ENCODE data around the gene SCEL.

SCEL gene

DNA sequence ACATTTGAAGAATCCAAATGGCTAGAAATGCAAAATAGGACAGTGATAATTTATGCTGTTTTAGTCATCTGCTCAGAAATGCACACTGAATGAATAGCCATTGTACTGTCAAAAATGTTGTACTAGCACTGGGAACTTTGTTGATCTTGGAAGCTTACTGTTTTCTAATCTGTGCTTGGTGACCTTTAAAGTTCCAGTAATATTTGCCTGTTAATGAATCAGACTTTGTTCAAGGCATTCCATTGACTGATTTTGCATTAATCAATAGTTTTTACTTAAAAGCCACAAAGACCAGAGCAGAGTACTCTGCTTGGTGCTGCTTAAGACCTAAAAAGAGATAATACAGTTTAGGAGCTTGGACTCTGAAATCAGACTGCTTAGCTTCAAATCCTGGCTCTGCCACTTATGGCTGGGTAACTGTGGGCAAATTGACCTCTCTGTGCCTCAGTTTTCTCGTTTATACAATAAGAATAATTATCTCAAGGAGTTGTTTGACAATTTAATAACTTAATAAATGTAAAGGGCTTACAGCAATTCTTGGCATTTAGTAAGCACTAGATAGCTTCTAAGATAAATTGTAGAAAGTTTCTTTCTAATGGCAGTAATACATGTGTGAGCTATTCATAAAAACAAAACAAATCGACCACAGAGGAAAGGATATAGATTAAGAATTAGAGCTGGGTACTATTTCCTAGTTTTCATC is 157.4 kb downstream of the SCEL start:
- DNase-seq (ENCODE audit: low read depth in 1 of 2, low spot score in 1 of 2) = no peak
- no peak overlapping the region for H3K27ac ChIP-seq (replicated peaks)
- TF ChIP-seq, protein P1, sequence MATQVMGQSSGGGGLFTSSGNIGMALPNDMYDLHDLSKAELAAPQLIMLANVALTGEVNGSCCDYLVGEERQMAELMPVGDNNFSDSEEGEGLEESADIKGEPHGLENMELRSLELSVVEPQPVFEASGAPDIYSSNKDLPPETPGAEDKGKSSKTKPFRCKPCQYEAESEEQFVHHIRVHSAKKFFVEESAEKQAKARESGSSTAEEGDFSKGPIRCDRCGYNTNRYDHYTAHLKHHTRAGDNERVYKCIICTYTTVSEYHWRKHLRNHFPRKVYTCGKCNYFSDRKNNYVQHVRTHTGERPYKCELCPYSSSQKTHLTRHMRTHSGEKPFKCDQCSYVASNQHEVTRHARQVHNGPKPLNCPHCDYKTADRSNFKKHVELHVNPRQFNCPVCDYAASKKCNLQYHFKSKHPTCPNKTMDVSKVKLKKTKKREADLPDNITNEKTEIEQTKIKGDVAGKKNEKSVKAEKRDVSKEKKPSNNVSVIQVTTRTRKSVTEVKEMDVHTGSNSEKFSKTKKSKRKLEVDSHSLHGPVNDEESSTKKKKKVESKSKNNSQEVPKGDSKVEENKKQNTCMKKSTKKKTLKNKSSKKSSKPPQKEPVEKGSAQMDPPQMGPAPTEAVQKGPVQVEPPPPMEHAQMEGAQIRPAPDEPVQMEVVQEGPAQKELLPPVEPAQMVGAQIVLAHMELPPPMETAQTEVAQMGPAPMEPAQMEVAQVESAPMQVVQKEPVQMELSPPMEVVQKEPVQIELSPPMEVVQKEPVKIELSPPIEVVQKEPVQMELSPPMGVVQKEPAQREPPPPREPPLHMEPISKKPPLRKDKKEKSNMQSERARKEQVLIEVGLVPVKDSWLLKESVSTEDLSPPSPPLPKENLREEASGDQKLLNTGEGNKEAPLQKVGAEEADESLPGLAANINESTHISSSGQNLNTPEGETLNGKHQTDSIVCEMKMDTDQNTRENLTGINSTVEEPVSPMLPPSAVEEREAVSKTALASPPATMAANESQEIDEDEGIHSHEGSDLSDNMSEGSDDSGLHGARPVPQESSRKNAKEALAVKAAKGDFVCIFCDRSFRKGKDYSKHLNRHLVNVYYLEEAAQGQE (IDR thresholded peaks at IDR 0.05; ENCODE audit: insufficient replicate concordance, low read depth) = no peak
- TF ChIP-seq GABPA (IDR thresholded peaks at IDR 0.05; ENCODE audit: low read depth) (no peak), SPI1 (IDR thresholded peaks at IDR 0.05; ENCODE audit: borderline replicate concordance, low read depth) (no peak), POLR2AphosphoS5 (IDR thresholded peaks at IDR 0.05; ENCODE audit: low read depth) (no peak)
- TF ChIP-seq, protein P2, sequence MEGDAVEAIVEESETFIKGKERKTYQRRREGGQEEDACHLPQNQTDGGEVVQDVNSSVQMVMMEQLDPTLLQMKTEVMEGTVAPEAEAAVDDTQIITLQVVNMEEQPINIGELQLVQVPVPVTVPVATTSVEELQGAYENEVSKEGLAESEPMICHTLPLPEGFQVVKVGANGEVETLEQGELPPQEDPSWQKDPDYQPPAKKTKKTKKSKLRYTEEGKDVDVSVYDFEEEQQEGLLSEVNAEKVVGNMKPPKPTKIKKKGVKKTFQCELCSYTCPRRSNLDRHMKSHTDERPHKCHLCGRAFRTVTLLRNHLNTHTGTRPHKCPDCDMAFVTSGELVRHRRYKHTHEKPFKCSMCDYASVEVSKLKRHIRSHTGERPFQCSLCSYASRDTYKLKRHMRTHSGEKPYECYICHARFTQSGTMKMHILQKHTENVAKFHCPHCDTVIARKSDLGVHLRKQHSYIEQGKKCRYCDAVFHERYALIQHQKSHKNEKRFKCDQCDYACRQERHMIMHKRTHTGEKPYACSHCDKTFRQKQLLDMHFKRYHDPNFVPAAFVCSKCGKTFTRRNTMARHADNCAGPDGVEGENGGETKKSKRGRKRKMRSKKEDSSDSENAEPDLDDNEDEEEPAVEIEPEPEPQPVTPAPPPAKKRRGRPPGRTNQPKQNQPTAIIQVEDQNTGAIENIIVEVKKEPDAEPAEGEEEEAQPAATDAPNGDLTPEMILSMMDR (IDR thresholded peaks at IDR 0.05; ENCODE audit: insufficient read depth, low read length) = no peak
- H3K27me3 ChIP-seq (ENCODE audit: insufficient read depth, poor library complexity, severe bottlenecking) = peaks cover 46% of the 10 kb centered on the region
- no peak overlapping the region for H3K4me3 ChIP-seq (replicated peaks; ENCODE audit: insufficient read depth, low read length)

DNA sequence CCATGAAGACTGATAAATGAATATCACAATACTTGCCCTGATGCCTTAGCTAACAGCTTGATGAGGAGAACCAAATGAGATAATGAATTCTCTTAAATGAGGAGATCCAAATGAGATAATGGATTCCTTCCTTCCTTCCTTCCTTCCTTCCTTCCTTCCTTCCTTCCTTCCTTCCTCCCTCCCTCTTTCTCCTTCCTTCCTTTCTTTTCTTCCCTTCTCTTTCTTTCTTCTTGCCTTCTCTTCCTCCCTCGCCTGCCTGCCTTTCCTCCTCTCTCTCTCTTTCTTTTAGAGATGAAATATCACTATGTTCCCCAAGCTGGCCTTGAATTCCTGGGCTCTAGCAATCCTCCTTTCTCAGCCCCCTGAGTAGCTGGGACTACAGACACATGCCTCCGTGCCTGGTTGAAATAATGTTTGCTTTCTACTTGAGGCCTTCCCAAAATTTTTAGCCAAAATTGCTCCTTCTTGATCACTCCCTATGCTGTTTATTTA is 158.0 kb downstream of the SCEL start:
- TF ChIP-seq POLR2AphosphoS5 (IDR thresholded peaks at IDR 0.05; ENCODE audit: low read depth) (no peak), GABPA (IDR thresholded peaks at IDR 0.05; ENCODE audit: low read depth) (no peak), SPI1 (IDR thresholded peaks at IDR 0.05; ENCODE audit: borderline replicate concordance, low read depth) (no peak)
- TF ChIP-seq, protein P2 (IDR thresholded peaks at IDR 0.05; ENCODE audit: insufficient read depth, low read length) = no peak
- TF ChIP-seq, protein P1 (IDR thresholded peaks at IDR 0.05; ENCODE audit: insufficient replicate concordance, low read depth) = no peak

More for the DNA sequence above, 158.0 kb downstream of the SCEL start:
- H3K27me3 ChIP-seq (ENCODE audit: insufficient read depth, poor library complexity, severe bottlenecking) = peaks cover 46% of the 10 kb centered on the region
- H3K27ac ChIP-seq (replicated peaks) = no peak overlapping the region
- DNase-seq (ENCODE audit: low read depth in 1 of 2, low spot score in 1 of 2) = no peak
- no peak overlapping the region for H3K4me3 ChIP-seq (replicated peaks; ENCODE audit: insufficient read depth, low read length)
